ENCODE data around the gene HS1BP3. TPM values are rescaled to one million over a fixed set of nuclear protein-coding genes. Genes with fewer than 3 reads are reported as not detected.
A peak's percentile ranks its signal among the peaks of the same experiment; 100 is the strongest.

HS1BP3 gene
- total RNA-seq, 2 donors from 2014 or later, result 37.1 to 41.8 TPM

DNA sequence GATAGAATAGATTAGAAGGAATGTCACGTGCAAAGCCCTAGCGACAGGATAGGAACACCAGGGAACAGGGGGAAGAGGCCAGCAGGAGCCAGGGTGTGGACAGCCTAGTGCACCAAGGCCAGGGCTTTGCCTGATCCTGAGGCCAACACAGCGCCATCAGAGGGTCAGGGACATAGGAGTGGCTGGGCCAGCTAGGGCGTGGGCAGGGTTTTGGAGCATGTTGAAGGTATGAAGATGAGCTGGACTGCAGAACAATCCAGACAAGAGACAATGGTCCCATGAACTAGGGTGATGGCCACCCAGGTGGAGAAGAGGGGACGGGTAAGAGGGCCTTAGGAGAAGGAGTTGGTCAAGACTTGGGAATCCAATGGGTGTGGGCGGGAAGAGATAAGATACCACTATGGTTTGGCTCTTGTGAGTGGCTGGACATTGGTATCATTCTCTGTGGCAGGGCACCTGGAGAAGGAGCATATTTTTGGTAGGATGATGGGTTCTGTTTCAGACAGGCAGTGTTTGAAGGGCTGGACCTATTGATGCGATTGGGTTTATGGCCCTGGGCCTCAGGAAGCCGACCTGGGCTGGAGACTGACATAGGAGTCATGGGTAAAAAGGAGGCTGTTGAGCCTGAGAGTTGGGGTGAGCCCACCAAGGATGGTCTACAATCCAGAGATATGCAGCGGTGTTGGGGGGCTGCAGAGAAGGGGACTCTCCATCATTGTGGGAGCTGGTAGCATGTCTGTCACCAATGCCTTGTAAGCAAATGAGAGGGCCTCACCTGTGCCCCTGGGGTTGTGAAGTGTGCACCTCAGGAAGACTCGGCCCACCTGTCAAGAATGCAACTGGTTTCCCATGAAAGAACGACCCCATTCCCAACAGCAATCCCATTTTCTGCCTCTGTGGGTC, 2.0 kb upstream of the HS1BP3 start:
- intact Hi-C loops (cut with DNase I), result no loop called here
- DNase-seq (ENCODE audit: low spot score), result peak; percentile 65

DNA sequence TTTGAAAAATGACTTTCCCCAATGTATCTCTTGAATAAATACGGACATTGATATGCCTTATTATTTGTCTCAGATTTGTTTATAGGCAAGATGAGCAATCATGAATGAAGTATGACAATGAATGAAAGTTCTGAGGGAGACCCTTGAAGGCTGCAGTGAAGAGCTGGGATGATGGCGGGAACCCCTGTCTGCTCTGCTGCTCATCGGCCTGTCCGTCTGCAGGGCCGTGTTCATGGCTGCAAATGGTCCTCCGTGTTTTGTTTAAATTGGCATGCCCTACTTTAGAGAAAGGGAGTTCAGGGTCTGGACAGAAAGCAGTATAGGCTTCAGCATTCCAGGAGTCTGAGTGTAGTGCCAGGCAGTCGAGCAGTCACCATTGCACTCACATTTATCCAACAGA, 1.2 kb upstream of the HS1BP3 start:
- no peak for DNase-seq (ENCODE audit: low spot score)
- intact Hi-C loops (cut with DNase I), result no loop called here

DNA sequence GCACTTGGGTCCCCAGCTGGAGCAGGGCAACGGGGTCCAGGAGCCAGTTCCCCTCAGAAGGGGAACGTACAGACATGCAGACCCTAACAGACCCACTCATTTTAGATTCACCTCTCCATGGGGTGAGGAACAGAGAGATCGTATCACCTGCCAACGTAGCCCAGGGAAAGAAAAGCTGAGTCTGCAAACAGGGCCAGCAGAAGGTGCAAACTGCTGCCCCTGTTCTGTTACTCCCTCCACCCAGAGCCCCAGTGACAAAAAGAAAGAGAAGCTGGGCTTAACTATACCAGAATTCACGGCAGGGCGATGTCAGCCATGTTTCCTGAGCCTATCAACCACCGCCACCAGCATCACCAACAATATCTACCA, 817 bp upstream of the HS1BP3 start:
- DNase-seq (ENCODE audit: low spot score), result no peak
- intact Hi-C loops (cut with DNase I), result no loop called here

DNA sequence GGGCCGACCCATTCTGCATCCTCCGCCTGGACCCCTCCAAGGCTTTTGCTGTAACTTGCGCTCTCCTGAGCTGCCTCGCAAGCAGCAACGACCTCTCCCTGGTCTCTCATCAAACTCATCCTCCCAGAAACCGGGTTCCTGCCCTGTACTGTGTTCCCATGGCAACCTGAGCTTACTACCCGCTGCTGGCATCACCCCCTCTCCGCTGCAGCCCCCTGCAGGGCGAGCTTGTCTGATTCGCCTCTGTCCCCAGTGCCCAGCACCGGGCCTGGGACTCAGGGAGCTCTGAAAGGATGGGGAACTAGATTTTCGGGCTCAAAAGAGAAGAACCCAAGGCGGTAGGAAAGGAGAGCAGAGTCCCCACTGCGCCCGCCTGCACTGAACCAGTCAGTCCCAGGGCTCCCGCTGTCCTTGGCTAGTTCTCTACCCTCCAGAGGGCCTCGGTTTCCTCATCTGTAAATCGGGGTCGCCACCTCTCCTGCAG, 463 bp downstream of the HS1BP3 start:
- intact Hi-C loops (cut with DNase I), result no loop called here
- no peak for DNase-seq (ENCODE audit: low spot score)

DNA sequence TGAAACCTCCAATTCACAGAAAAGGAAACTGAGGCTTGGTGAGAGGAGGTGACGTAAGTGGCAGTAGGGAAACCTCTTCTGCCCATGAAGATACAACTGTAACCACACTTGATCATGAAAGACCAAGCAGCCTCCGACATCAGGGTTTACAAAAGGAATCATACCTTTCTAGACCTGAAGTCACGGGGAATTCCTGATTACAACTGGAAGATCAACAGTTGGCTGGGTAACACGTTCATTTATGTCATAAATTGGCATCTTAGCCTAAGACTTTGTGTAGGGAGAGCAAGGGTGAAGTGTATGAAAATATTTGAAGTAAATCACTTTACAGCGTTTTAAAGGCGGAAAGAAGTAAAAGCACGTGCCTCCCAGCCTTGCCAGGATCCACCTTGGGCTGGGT, 922 bp downstream of the HS1BP3 start:
- no peak for DNase-seq (ENCODE audit: low spot score)
- intact Hi-C loops (cut with DNase I), result no loop called here

GRCh38 chr2:20649576-20649975, 1.3 kb downstream of the HS1BP3 start:
- no peak for DNase-seq (ENCODE audit: low spot score)
- intact Hi-C loops (cut with DNase I), result no loop called here

DNA sequence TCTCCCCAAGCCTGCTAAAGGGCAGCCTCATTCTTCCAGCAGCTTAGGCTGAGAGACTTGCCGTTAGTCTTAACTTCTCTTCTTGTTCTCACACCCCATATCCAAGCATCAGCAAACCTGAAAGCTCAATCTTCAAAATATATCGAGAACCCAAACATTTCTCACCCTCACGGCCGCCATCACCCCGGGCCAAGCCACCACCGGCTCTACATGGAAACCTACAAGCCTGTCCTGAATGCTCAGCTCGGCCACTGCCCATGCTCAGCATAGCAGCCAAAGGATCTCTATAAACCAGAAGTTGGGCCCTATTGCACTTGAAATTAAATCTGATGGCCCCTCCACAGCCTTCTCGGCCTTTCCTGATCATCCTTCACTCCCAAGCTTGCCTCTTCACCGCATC, 2.1 kb downstream of the HS1BP3 start:
- no peak for DNase-seq (ENCODE audit: low spot score)
- intact Hi-C loops (cut with DNase I), result no loop called here

DNA sequence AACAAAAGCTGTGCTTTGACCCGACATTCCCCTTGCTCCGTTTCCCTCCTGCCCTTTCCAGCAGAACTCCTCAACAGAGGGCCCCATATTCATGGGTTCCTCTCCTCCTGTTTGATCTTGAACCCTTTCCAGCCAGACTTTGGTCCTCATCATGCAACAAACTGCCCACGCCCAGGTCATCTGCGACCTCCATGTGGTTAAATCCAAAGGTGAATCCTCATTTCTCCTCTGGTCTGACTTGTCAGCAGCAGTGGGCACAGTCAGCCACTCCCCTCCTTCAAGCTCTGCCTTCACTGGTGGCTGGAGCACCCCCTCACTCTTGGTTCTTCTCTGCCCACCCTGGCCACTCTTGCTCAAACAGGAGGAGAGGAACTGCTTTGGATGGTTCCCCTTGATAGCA, 2.7 kb downstream of the HS1BP3 start:
- intact Hi-C loops (cut with DNase I), result no loop called here
- DNase-seq (ENCODE audit: low spot score), result no peak

DNA sequence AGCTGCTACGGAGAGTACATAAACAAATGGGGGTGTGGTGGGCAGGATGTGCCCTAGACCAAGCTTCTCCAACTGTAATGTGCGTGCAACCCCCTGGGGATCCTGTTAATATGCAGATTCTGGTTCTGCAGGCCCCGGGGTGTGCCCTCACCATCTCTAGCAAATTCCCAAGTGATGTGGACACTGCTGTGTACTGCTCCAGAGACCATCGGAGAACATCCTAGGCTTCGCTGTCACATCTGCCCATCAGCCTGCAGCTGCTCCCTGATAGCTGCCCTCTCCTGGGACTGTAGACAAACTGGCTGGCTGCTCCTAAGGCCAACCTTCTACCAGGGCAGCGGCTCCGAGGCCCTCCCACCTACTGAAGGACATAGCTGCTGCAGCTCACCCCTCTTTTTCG, 3.2 kb downstream of the HS1BP3 start:
- DNase-seq (ENCODE audit: low spot score), result no peak
- intact Hi-C loops (cut with DNase I), result no loop called here

DNA sequence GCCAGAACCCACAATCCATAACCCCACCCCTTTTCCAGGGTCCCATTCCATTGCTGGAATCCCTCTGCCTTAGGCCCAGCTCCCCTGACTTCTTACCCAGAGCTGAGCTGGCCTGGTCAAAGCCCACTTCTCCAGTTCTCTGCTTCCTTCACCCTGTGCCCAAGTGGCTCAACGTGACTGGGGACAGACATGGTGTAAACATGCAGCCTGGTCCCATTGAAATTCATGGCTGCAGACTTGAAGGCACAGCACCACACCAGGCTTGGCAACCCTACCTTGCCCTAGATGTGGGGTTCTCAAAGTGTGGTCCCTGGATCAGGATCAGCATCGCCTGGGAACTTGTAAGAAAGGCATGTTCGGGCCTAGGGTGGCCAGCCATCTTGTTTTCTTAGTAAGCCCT, 3.7 kb downstream of the HS1BP3 start:
- intact Hi-C loops (cut with DNase I), result no loop called here
- DNase-seq (ENCODE audit: low spot score), result no peak

DNA sequence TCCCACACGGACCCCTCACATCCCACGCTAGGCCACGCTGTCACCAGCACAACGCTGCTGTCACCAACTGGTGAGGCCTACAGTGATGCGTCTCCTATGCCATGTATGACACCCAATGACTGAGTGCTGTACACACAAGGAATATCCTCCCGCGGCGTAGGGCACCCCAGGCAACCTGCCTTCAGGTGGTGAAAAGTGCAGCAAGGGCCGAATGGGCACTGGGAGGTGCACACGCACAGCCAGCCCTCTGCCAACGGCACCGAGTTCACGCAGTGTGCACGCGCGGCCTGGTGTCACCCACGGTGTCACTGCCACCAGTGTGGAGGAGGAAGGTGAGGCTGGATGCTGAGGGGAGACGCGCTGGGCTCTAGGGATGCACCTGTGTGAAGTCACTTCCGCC, 4.5 kb downstream of the HS1BP3 start:
- no peak for DNase-seq (ENCODE audit: low spot score)
- intact Hi-C loops (cut with DNase I), result no loop called here

DNA sequence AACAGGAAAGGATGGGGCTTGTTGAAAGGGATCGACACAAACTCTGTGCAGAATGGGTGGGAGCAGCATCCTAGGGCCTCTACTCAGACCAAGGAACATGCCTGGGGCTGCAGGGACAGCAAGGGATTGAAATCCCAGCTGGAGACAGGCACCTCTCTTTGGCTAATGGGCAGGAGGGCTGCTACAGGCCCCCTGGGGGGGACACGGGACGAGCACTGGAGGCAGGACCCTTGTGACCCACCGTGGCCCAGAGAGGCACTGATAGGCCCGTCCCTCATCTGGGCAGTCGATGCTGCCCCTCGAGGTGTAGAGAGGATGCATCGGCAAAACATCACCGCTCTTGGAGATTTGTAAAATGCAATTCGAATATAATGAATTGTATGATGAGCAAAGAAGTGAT, 5.1 kb downstream of the HS1BP3 start:
- no peak for DNase-seq (ENCODE audit: low spot score)
- intact Hi-C loops (cut with DNase I), result no loop called here

- intact Hi-C loops (cut with DNase I), result no loop called here
- DNase-seq (ENCODE audit: low spot score), result no peak
Measured at GRCh38 chr2:20645301-20645701, 5.6 kb downstream of the HS1BP3 start.

- intact Hi-C loops (cut with DNase I), result no loop called here
Measured at GRCh38 chr2:20643826-20644225, 7.1 kb downstream of the HS1BP3 start.

GRCh38 chr2:20643060-20643459, 7.8 kb downstream of the HS1BP3 start:
- DNase-seq (ENCODE audit: low spot score), result no peak
- intact Hi-C loops (cut with DNase I), result no loop called here

More at GRCh38 chr2:20643826-20644225, 7.1 kb downstream of the HS1BP3 start:
- DNase-seq (ENCODE audit: low spot score), result no peak

DNA sequence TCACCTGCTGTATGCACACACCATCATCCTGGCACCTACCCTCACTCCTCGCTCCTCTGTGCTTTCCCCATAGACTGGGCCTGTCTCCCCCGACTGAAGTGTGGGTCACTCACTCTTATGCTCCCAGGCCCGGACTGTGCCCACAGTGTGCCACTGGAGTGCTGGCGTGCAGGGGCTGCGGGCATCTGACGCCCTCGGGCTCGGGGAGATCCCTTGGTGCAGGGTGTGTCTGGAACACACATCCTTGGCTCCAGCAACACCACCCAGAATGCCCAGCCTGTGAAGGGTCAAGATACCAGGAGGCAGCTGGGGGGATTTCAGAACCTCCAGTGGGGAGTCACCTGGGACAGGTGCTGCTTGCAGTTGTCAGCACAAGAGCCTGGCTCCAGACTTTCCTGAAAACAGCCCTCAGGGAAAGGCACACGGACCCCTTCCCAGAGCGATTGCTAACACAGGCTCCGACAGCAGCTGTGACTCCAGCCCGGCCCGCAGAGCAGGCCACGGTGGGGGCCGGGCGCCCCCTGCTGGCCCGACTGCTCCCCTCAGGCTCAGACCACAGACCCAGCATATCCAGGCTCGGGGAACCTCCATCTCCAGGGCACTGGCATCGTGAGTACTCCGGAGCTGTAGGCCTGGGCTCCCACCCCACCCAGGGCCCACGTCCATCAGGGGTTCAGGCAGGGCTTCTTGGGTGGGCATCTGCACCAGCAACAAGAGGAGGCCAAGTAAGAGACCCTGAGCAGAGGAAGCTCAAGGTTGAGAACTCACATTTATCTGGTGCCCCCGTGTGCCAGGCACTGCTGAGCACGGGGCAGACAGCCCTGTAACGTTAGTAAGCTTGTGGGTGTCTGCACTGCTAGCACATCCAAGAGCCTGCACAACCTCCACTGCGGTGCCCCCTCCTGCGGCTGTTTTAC, 8.6 kb downstream of the HS1BP3 start:
- intact Hi-C loops (cut with DNase I), result no loop called here
- DNase-seq (ENCODE audit: low spot score), result peak; percentile 94

DNA sequence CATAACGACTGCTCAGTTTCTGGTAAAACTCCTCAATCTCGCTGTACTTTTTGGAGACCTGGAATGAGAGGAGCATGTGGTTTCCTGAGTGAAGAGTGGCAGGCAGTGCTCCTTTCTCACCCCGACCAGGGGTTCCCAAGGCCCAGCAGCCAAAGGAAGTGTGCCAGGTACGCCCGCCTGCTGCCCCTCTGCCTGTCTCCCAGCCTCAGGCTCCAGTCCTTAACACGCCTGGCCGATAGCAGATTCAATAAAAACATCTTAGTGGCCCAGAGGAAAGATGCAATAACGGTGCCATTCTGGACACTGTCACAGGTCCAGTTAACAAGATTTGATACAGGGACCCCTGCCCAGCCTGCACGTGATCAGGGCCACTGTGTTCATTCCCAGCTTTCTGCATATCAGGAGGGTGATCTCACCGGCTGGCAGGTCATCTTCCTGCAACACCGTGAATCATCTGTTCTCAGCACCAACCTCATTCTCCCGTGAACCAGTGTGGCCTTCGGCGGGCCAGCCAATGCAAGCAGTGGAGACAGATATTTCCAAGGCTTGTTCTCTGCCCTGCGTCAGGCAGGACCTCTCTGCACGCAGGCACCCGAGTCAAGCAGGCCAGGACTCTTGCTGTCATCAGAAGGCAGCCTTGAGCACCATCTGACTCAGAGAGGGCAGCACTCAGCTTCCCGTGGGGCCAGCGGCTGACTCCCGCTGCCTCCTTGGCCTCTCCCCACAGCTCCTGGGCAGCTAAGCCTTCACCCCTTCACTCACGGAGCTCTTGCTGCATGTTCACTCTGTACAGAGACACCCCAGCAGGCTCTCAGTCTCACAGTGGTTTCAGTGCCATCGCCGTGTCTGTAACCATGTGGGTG, 9.5 kb downstream of the HS1BP3 start:
- intact Hi-C loops (cut with DNase I), result no loop called here
- peak; percentile 94 for DNase-seq (ENCODE audit: low spot score)

- DNase-seq (ENCODE audit: low spot score), result no peak
- intact Hi-C loops (cut with DNase I), result no loop called here
Measured at GRCh38 chr2:20640411-20641122, 10.3 kb downstream of the HS1BP3 start.
